H9 (cell line): ENCODE measurements around the gene DLG1. TPM values are rescaled to one million over a fixed set of nuclear protein-coding genes. Genes with fewer than 3 reads are reported as not detected.

Experiments
- DNase-seq: peaks from one replicate; pipeline ENCODE4 v3.0.0-alpha.2; 2017
- H2AFZ ChIP-seq: one replicate; pipeline ENCODE4 v1.6.1; 2013; ENCODE audit warnings: mild to moderate bottlenecking, low read length, control low read depth, moderate library complexity
- H2AK5ac ChIP-seq: 2 replicates; pipeline ENCODE4 v1.6.1; 2013; ENCODE audit warnings: low read length, control low read depth, mixed read lengths; ENCODE audit not compliant: insufficient read length
- H2BK120ac ChIP-seq: one replicate; pipeline ENCODE4 v1.6.1; 2013; ENCODE audit warnings: low read depth, mild to moderate bottlenecking, low read length, control low read depth, inconsistent platforms; ENCODE audit not compliant: poor library complexity, severe bottlenecking
- H2BK12ac ChIP-seq: 2 replicates; pipeline ENCODE4 v1.6.1; 2013; ENCODE audit warnings: low read length, control low read depth, mixed read lengths, low read depth; ENCODE audit not compliant: insufficient read length
- H2BK15ac ChIP-seq: 2 replicates; pipeline ENCODE4 v1.6.1; 2013; ENCODE audit warnings: low read depth, low read length, control low read depth
- H2BK20ac ChIP-seq: one replicate; pipeline ENCODE4 v1.6.1; 2013; ENCODE audit warnings: low read depth, mild to moderate bottlenecking, low read length, control low read depth, inconsistent platforms; ENCODE audit not compliant: poor library complexity, severe bottlenecking
- H2BK5ac ChIP-seq: 2 replicates; pipeline ENCODE4 v1.6.1; 2013; ENCODE audit warnings: low read length, control low read depth, mixed read lengths; ENCODE audit not compliant: insufficient read length
- H3K14ac ChIP-seq: 2 replicates; pipeline ENCODE4 v1.6.1; 2013; ENCODE audit warnings: low read length, control low read depth; ENCODE audit not compliant: insufficient read depth
- H3K18ac ChIP-seq: 2 replicates; pipeline ENCODE4 v1.6.1; 2013; ENCODE audit warnings: low read depth, mild to moderate bottlenecking, mixed read lengths, low read length, control low read depth; ENCODE audit not compliant: insufficient read length
- H3K23ac ChIP-seq: 2 replicates; pipeline ENCODE4 v1.6.1; 2013; ENCODE audit warnings: low read length, control low read depth, mixed read lengths, low read depth; ENCODE audit not compliant: insufficient read length
- H3K23me2 ChIP-seq: 2 replicates; pipeline ENCODE4 v1.6.1; 2013; ENCODE audit warnings: low read depth, mild to moderate bottlenecking, mixed read lengths, low read length, control low read depth; ENCODE audit not compliant: insufficient read length, poor library complexity, severe bottlenecking
- H3K27ac ChIP-seq: 2 replicates; pipeline ENCODE4 v1.5.1; 2013; ENCODE audit warnings: low read length, control low read depth, mixed read lengths, low read depth; ENCODE audit not compliant: insufficient read length
- H3K27me3 ChIP-seq: 2 replicates; pipeline ENCODE4 v1.6.1; 2013; ENCODE audit warnings: low read length, control low read depth, inconsistent platforms; ENCODE audit not compliant: insufficient read depth
- H3K4ac ChIP-seq: 2 replicates; pipeline ENCODE4 v1.6.1; 2013; ENCODE audit warnings: low read depth, mild to moderate bottlenecking, control low read depth, inconsistent platforms, low read length, moderate library complexity
- H3K4me1 ChIP-seq: 2 replicates; pipeline ENCODE4 v1.6.1; 2013; ENCODE audit warnings: low read length, control low read depth, inconsistent platforms; ENCODE audit not compliant: insufficient read depth
- H3K4me2 ChIP-seq: 2 replicates; pipeline ENCODE4 v1.6.1; 2013; ENCODE audit warnings: low read length, control low read depth, mixed read lengths; ENCODE audit not compliant: insufficient read length, insufficient read depth
- H3K56ac ChIP-seq: 2 replicates; pipeline ENCODE4 v1.6.1; 2013; ENCODE audit warnings: low read depth, mild to moderate bottlenecking, mixed read lengths, low read length, control low read depth; ENCODE audit not compliant: insufficient read length
- H3K79me1 ChIP-seq: 2 replicates; pipeline ENCODE4 v1.6.1; 2013; ENCODE audit warnings: low read depth, mild to moderate bottlenecking, moderate library complexity, low read length, control low read depth, inconsistent platforms; ENCODE audit not compliant: insufficient read depth, poor library complexity, severe bottlenecking
- H3K79me2 ChIP-seq: 2 replicates; pipeline ENCODE4 v1.6.1; 2013; ENCODE audit warnings: low read length, control low read depth, inconsistent platforms; ENCODE audit not compliant: insufficient read depth
- H3K9ac ChIP-seq: 2 replicates; pipeline ENCODE4 v1.6.1; 2013; ENCODE audit warnings: low read length, control low read depth, mixed read lengths; ENCODE audit not compliant: insufficient read length; ENCODE audit errors: extremely low read depth
- H3K9me3 ChIP-seq: one replicate; pipeline ENCODE4 v1.6.1; 2013; ENCODE audit warnings: low read depth, low read length, inconsistent platforms; ENCODE audit not compliant: control insufficient read depth
- H3T11ph ChIP-seq: one replicate; pipeline ENCODE4 v1.6.1; 2013; ENCODE audit warnings: mild to moderate bottlenecking, low read length, control low read depth, inconsistent platforms
- H4K20me1 ChIP-seq: one replicate; pipeline ENCODE4 v1.6.1; 2013; ENCODE audit not compliant: control insufficient read depth, insufficient read length, insufficient read depth
- H4K5ac ChIP-seq: 2 replicates; pipeline ENCODE4 v1.6.1; 2013; ENCODE audit warnings: low read depth, mild to moderate bottlenecking, mixed read lengths, low read length, control low read depth; ENCODE audit not compliant: insufficient read length
- H4K8ac ChIP-seq: replicated peaks from 2 replicates; pipeline ENCODE4 v1.6.1; 2013; ENCODE audit warnings: low read length, control low read depth, mixed read lengths, low read depth; ENCODE audit not compliant: insufficient read length
- H4K91ac ChIP-seq: 2 replicates; pipeline ENCODE4 v1.6.1; 2013; ENCODE audit warnings: low read depth, mild to moderate bottlenecking, moderate library complexity, mixed read lengths, low read length, control low read depth; ENCODE audit not compliant: insufficient read length
- H3K27ac Mint-ChIP-seq, 3 experiments: 2 replicates in 2 of 3; 3 replicates in 1 of 3; pipeline ENCODE4 v1.8.0; 2020 to 2021; ENCODE audit warnings: mixed read lengths in 3 of 3, mild to moderate bottlenecking in 1 of 3, moderate library complexity in 1 of 3
- H3K27me3 Mint-ChIP-seq: 2 replicates; pipeline ENCODE4 v1.8.0; 2021; ENCODE audit warnings: low read depth, mild to moderate bottlenecking, moderate library complexity, mixed read lengths
- H3K36me3 Mint-ChIP-seq, 3 experiments: 2 replicates in 2 of 3; 3 replicates in 1 of 3; pipeline ENCODE4 v1.8.0; 2020 to 2021; ENCODE audit warnings: low read depth in 3 of 3, mixed read lengths in 3 of 3; ENCODE audit not compliant: insufficient read depth in 1 of 3
- H3K4me1 Mint-ChIP-seq, 2 experiments: 2 replicates each; pipeline ENCODE4 v1.8.0; 2020; ENCODE audit warnings: mixed read lengths in 2 of 2
- H3K4me3 Mint-ChIP-seq, 2 experiments: 2 replicates in 1 of 2; 3 replicates in 1 of 2; pipeline ENCODE4 v1.8.0; 2020 to 2021; ENCODE audit warnings: mild to moderate bottlenecking in 2 of 2, mixed read lengths in 2 of 2, moderate library complexity in 1 of 2
- H3K9me3 Mint-ChIP-seq, 2 experiments: 2 replicates in 1 of 2; 3 replicates in 1 of 2; pipeline ENCODE4 v1.8.0; 2020; ENCODE audit warnings: mild to moderate bottlenecking in 2 of 2, mixed read lengths in 2 of 2, moderate library complexity in 1 of 2
- CTCF ChIP-seq: fragments of 200-600 bp; sonication (generic); conservative IDR thresholded peaks from 3 replicates; pipeline ENCODE4 v1.8.0; 2021; ENCODE audit warnings: antibody characterized with exemption, mild to moderate bottlenecking
- WGBS: extraction: QIAGEN DNeasy Blood & Tissue Kit; methylation state at CpG from one replicate; pipeline ENCODE4 v1.1.7; 2013; ENCODE audit warnings: missing lambda C conversion rate, low lambda C conversion rate, mixed read lengths; ENCODE audit not compliant: insufficient read length; ENCODE audit errors: extremely low coverage; 5-methylcytosine and 5-hydroxymethylcytosine counted together
- total RNA-seq: library from RNA; stranded (reverse); gene quantifications from 2 replicates; pipeline ENCODE4 v1.2.1, GENCODE V29; 2021

The DLG1 gene
- total RNA-seq, 1 experiment from 2014 or later, result 84.1 TPM

- Histone ChIP-seq H4K8ac (no peak overlapping the region), H3K79me2 (peaks cover 5% of the 10 kb centered on the region; the same call in 1 of the 2 replicates)
- no peak overlapping the region for H3K4me3 Mint-ChIP-seq
Measured at GRCh38 chr3:197293605-197294237, 4.7 kb downstream of the DLG1 start.

More at GRCh38 chr3:197293605-197294237, 4.7 kb downstream of the DLG1 start:
- Mint-ChIP-seq H3K4me1 (peaks cover 12 to 13% of the 10 kb centered on the region in 2 experiments), H3K27ac (no peak overlapping the region), H3K9me3 (no peaks in the 10 kb centered on the region), H3K27me3 (no peaks in the 10 kb centered on the region), H3K36me3 (peaks cover 10 to 57% (median 44%) of the 10 kb centered on the region in 3 experiments)
- no peak overlapping the region for H3T11ph ChIP-seq
- no peak overlapping the region for H4K91ac ChIP-seq
- no peak overlapping the region for H3K4ac ChIP-seq
- no peak overlapping the region for H2BK20ac ChIP-seq
- H2BK120ac ChIP-seq, result no peak overlapping the region
- H3K56ac ChIP-seq, result no peak overlapping the region
- no peaks in the 10 kb centered on the region for H3K9me3 ChIP-seq
- H2BK5ac ChIP-seq, result no peak overlapping the region
- no peaks in the 10 kb centered on the region for H4K20me1 ChIP-seq
- TF ChIP-seq CTCF, result no peak
- peaks cover 6% of the 10 kb centered on the region for H3K23me2 ChIP-seq
- no peak overlapping the region for H2BK15ac ChIP-seq
- no peak for DNase-seq
- no peak overlapping the region for H3K18ac ChIP-seq
- no peaks in the 10 kb centered on the region for H3K4me1 ChIP-seq
- no peak overlapping the region for H4K5ac ChIP-seq
- H3K79me1 ChIP-seq, result peaks cover 5% of the 10 kb centered on the region
- H2AFZ ChIP-seq, result no peak overlapping the region
- H2BK12ac ChIP-seq, result no peak overlapping the region
- no peak overlapping the region for H3K27ac ChIP-seq
- H3K23ac ChIP-seq, result no peak overlapping the region
- no peak overlapping the region for H2AK5ac ChIP-seq
- H3K27me3 ChIP-seq, result no peaks in the 10 kb centered on the region
- 100% methylated on average over 1 of the region's 4 CpGs for WGBS
- no peak overlapping the region for H3K4me2 ChIP-seq
- no peak overlapping the region for H3K9ac ChIP-seq
- no peak overlapping the region for H3K14ac ChIP-seq
